CD4-positive, alpha-beta memory T cell (primary cell): ENCODE results near the gene MYH15. TPM values are rescaled to one million over a fixed set of nuclear protein-coding genes. Genes with fewer than 3 reads are reported as not detected.

Source experiments
- CTCF ChIA-PET: fragments of 350-600 bp; sonication (Branson Sonifier 250); formaldehyde crosslinking; loops from one replicate; lab custom pipeline; 2021; ENCODE audit warnings: inconsistent platforms; ENCODE audit not compliant: partially characterized antibody; lab: Charles Lee
- POLR2A ChIA-PET: fragments of 350-600 bp; sonication (Branson Sonifier 250); formaldehyde crosslinking; loops from one replicate; lab custom pipeline; 2021; ENCODE audit not compliant: partially characterized antibody; lab: Charles Lee
- DNase-seq, 5 donors: peaks; one replicate each; pipeline versions ENCODE4 v3.0.0 to v3.0.0-alpha.2; 2020 to 2022; ENCODE audit warnings: mixed read lengths in 1 of 5
- H3K27ac ChIP-seq: one replicate; pipeline ENCODE4 v1.7.0; 2013; ENCODE audit warnings: low read depth, low read length
- H3K27me3 ChIP-seq: 2 replicates; pipeline ENCODE4 v1.7.0; 2013; ENCODE audit warnings: mild to moderate bottlenecking, low read length, moderate library complexity; ENCODE audit not compliant: insufficient read depth
- H3K36me3 ChIP-seq: 2 replicates; pipeline ENCODE4 v1.7.0; 2013; ENCODE audit warnings: mild to moderate bottlenecking, low read length, moderate library complexity; ENCODE audit not compliant: insufficient read depth
- H3K4me1 ChIP-seq: 2 replicates; pipeline ENCODE4 v1.7.0; 2013; ENCODE audit warnings: mild to moderate bottlenecking, low read length, moderate library complexity; ENCODE audit not compliant: insufficient read depth
- H3K4me3 ChIP-seq, 2 donors: one replicate each; pipeline ENCODE4 v1.7.0; 2013; ENCODE audit warnings: low read length in 2 of 2, mild to moderate bottlenecking in 1 of 2
- H3K9me3 ChIP-seq, 2 donors: one replicate each; pipeline ENCODE4 v1.7.0; 2013; ENCODE audit warnings: low read length in 2 of 2, control low read depth in 1 of 2; ENCODE audit not compliant: control insufficient read depth in 1 of 2
- H3K27ac Mint-ChIP-seq, 7 donors: one replicate each; pipeline ENCODE4 v1.8.0; 2020 to 2021; ENCODE audit warnings: mixed read lengths in 7 of 7, mild to moderate bottlenecking in 6 of 7, inconsistent platforms in 3 of 7, moderate library complexity in 3 of 7
- H3K27me3 Mint-ChIP-seq, 2 donors: one replicate each; pipeline ENCODE4 v1.8.0; 2020 to 2021; ENCODE audit warnings: mixed read lengths in 2 of 2
- H3K36me3 Mint-ChIP-seq, 2 donors: one replicate each; pipeline ENCODE4 v1.8.0; 2020 to 2021; ENCODE audit warnings: mixed read lengths in 2 of 2, inconsistent platforms in 1 of 2, mild to moderate bottlenecking in 1 of 2
- H3K4me1 Mint-ChIP-seq, 4 donors: one replicate each; pipeline ENCODE4 v1.8.0; 2020 to 2021; ENCODE audit warnings: mixed read lengths in 4 of 4, mild to moderate bottlenecking in 1 of 4
- H3K4me3 Mint-ChIP-seq, 8 donors: one replicate each; pipeline ENCODE4 v1.8.0; 2020 to 2021; ENCODE audit warnings: mixed read lengths in 8 of 8, mild to moderate bottlenecking in 7 of 8, moderate library complexity in 6 of 8, inconsistent platforms in 3 of 8
- H3K9me3 Mint-ChIP-seq, 8 donors: one replicate each; pipeline ENCODE4 v1.8.0; 2020 to 2021; ENCODE audit warnings: mixed read lengths in 8 of 8, mild to moderate bottlenecking in 5 of 8, inconsistent platforms in 3 of 8, moderate library complexity in 1 of 8
- intact Hi-C: fragments of 100-400 bp; cut with micrococcal nuclease; formaldehyde crosslinking; loops from one replicate; pipeline ENCODE4 v1.15.1; 2023
- polyA plus RNA-seq, 2 donors: library from polyadenylated mRNA; unstranded; fragments of 300-500 nt; fragmentation: Illumina TruSeq; gene quantifications; one replicate each; pipeline ENCODE4 v1.2.3, GENCODE V29; 2021
- total RNA-seq, 2 experiments: library from RNA; stranded (reverse); gene quantifications; one replicate each; pipeline ENCODE4 v1.2.3, GENCODE V29; 2021

MYH15 gene
- total and polyA plus RNA-seq, 4 experiments from 2014 or later, result 0.06 TPM; not detected in 3

DNA sequence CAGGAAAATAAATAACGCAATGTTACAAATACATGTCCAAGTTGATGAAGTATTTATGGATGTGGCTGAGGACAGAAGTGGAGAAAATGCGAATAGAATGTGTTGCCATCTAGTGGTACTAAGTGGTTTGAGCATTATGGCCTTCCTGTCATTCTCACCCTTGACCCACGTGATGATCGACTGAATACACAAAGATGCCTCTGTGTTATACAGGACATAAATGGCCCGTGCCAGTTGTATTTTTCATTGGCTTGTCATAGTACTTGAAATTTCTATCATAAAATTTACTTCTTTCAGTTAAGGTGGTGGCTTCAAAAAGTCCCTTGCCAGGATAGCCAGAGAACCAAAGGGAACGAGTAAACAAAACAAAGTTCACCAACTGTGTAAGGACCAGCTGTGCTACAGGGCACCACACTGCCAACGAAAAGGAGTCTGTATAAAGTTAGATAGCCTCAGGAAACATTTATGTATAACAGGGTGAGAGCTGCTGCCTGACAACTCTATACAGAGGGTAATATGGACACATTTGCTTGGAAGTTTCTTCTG lies 103.7 kb downstream of the MYH15 start:
- Histone ChIP-seq H3K4me1 (no peaks in the 10 kb centered on the region), H3K9me3 (no peaks in the 10 kb centered on the region), H3K4me3 (no peak overlapping the region), H3K36me3 (no peaks in the 10 kb centered on the region), H3K27ac (no peak overlapping the region), H3K27me3 (no peaks in the 10 kb centered on the region)
- H3K9me3 Mint-ChIP-seq, result no peaks in the 10 kb centered on the region
- ChIA-PET POLR2A (no interaction called here), CTCF (interaction anchor here (1.0 to 4.4 kb wide), 14 partner anchors 12 to 731 kb away, joined by 3 to 36 read pairs (median 4); no protein-coding TSS in a partner anchor)
- DNase-seq, result peak in 3 of 5 donors; percentile 24 to 61 (median 48)
- peaks cover 0 to 2% (median 0%) of the 10 kb centered on the region in 4 donors for H3K4me1 Mint-ChIP-seq
- H3K27me3 Mint-ChIP-seq, result no peaks in the 10 kb centered on the region
- no peaks in the 10 kb centered on the region for H3K36me3 Mint-ChIP-seq
- intact Hi-C loops, result loop anchor here (1.0 to 10.0 kb wide), 5 partner anchors 468 to 1172 kb away; no protein-coding TSS in a partner anchor
- H3K4me3 Mint-ChIP-seq, result no peak overlapping the region
- H3K27ac Mint-ChIP-seq, result peak overlapping the region in 1 of 7 donors; percentile 8

GRCh38 chr3:108406063-108406660 lies 104.2 kb downstream of the MYH15 start:
- no peaks in the 10 kb centered on the region for H3K36me3 ChIP-seq
- Mint-ChIP-seq H3K4me3 (no peak overlapping the region), H3K4me1 (peaks cover 0 to 2% (median 0%) of the 10 kb centered on the region in 4 donors), H3K27me3 (no peaks in the 10 kb centered on the region), H3K27ac (no peak overlapping the region), H3K36me3 (no peaks in the 10 kb centered on the region), H3K9me3 (no peaks in the 10 kb centered on the region)
- H3K4me1 ChIP-seq, result no peaks in the 10 kb centered on the region
- intact Hi-C loops, result loop anchor here (1.0 to 10.0 kb wide), 5 partner anchors 468 to 1171 kb away; no protein-coding TSS in a partner anchor
- no peak overlapping the region for H3K4me3 ChIP-seq
- H3K27me3 ChIP-seq, result no peaks in the 10 kb centered on the region
- ChIA-PET POLR2A (interaction anchor here (1.5 kb wide), 1 partner anchor 280 kb away, joined by 3 read pairs; no protein-coding TSS in a partner anchor), CTCF (interaction anchor here (1.0 to 4.6 kb wide), 14 partner anchors 12 to 731 kb away, joined by 3 to 36 read pairs (median 5); partner anchors contain the start of gene IFT57)
- H3K27ac ChIP-seq, result no peak overlapping the region
- DNase-seq, result no peak
- no peaks in the 10 kb centered on the region for H3K9me3 ChIP-seq

- DNase-seq, result no peak
- Histone ChIP-seq H3K9me3 (no peaks in the 10 kb centered on the region), H3K4me3 (no peak overlapping the region), H3K36me3 (no peaks in the 10 kb centered on the region), H3K4me1 (no peaks in the 10 kb centered on the region), H3K27me3 (no peaks in the 10 kb centered on the region), H3K27ac (no peak overlapping the region)
- H3K27ac Mint-ChIP-seq, result no peak overlapping the region
- intact Hi-C loops, result loop anchor here (10.0 kb wide), 1 partner anchor 1170 kb away; no protein-coding TSS in a partner anchor
- H3K27me3 Mint-ChIP-seq, result no peaks in the 10 kb centered on the region
- H3K36me3 Mint-ChIP-seq, result no peaks in the 10 kb centered on the region
- ChIA-PET CTCF (interaction anchor here (0.8 to 4.6 kb wide), 10 partner anchors 10 to 476 kb away, joined by 3 to 36 read pairs (median 5); no protein-coding TSS in a partner anchor), POLR2A (interaction anchor here (1.3 kb wide), 1 partner anchor 312 kb away, joined by 4 read pairs; no protein-coding TSS in a partner anchor)
- H3K9me3 Mint-ChIP-seq, result peaks cover 0 to 4% (median 0%) of the 10 kb centered on the region in 8 donors
- H3K4me1 Mint-ChIP-seq, result peaks cover 0 to 2% (median 0%) of the 10 kb centered on the region in 4 donors
- no peak overlapping the region for H3K4me3 Mint-ChIP-seq
Observed at GRCh38 chr3:108404368-108404767, 106.0 kb downstream of the MYH15 start.

DNA sequence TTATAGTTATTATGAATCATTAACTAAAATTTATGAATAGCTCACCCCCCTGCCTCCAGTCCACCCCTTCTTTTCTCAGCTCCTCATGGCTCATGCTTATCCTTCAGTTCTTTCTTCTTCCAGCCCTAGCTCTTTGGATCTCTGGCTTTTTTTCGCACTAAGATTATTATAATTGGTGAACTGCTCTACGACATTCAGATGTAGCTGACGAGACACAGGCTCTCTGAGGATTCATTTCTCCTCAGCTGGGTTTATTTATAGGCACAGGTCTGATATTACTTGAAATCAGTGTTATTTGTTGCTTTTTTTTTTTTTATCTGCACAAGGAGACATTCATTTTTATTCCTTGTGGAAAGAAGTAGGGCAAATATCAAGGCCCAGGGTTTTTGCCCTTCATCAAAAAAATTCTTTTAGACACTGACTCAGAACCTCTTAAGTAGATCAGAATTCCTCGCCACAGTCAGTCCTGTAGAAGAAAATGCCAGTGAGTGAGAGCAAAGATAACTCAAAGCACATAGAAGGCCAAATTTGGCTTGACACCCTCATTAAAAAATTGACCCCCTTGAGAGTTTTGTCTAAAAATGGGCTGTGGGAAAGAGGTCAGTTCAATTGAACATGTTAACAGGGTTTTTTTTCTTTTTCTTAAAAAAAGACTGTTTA lies 106.6 kb downstream of the MYH15 start:
- Histone ChIP-seq H3K36me3 (no peaks in the 10 kb centered on the region), H3K4me3 (no peak overlapping the region), H3K9me3 (no peaks in the 10 kb centered on the region), H3K27me3 (no peaks in the 10 kb centered on the region), H3K27ac (no peak overlapping the region), H3K4me1 (no peaks in the 10 kb centered on the region)
- no peaks in the 10 kb centered on the region for H3K27me3 Mint-ChIP-seq
- H3K4me1 Mint-ChIP-seq, result peaks cover 0 to 2% (median 0%) of the 10 kb centered on the region in 4 donors
- no peak overlapping the region for H3K27ac Mint-ChIP-seq
- H3K4me3 Mint-ChIP-seq, result no peak overlapping the region
- DNase-seq, result no peak
- ChIA-PET POLR2A (interaction anchor here (1.3 kb wide), 1 partner anchor 311 kb away, joined by 4 read pairs; no protein-coding TSS in a partner anchor), CTCF (interaction anchor here (0.7 to 4.6 kb wide), 10 partner anchors 11 to 1168 kb away, joined by 3 to 36 read pairs (median 4); no protein-coding TSS in a partner anchor)
- H3K36me3 Mint-ChIP-seq, result no peaks in the 10 kb centered on the region
- intact Hi-C loops, result loop anchor here (10.0 kb wide), 1 partner anchor 1169 kb away; no protein-coding TSS in a partner anchor
- peaks cover 0 to 4% (median 0%) of the 10 kb centered on the region in 8 donors for H3K9me3 Mint-ChIP-seq

DNA sequence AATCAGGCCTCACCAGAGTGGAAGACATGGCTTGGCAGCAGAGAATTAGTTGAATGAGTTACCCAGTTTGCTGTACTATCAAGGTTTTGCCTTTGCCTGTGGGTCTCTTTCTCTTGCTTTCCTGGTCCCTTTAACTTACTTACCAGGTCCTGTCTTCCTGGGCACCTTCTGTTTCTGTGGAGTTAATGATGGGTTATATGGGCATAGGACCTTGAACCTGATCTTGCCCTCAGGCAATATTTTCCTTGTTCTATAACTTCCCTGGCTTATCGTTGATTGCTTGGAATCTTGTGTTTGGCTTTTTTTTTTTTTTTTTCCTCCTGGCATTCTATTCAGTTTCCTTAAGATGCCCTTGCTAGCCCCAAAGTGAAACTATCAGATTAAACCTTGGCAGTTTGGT lies 107.2 kb downstream of the MYH15 start:
- Mint-ChIP-seq H3K27me3 (no peaks in the 10 kb centered on the region), H3K27ac (no peak overlapping the region), H3K4me3 (no peak overlapping the region), H3K4me1 (peaks cover 0 to 2% (median 0%) of the 10 kb centered on the region in 4 donors), H3K9me3 (peaks cover 0 to 4% (median 0%) of the 10 kb centered on the region in 8 donors), H3K36me3 (no peaks in the 10 kb centered on the region)
- POLR2A ChIA-PET, result interaction anchor here (1.3 kb wide), 1 partner anchor 310 kb away, joined by 4 read pairs; no protein-coding TSS in a partner anchor
- intact Hi-C loops, result loop anchor here (10.0 kb wide), 1 partner anchor 1168 kb away; no protein-coding TSS in a partner anchor
- no peak for DNase-seq
- H3K27me3 ChIP-seq, result no peaks in the 10 kb centered on the region
- H3K27ac ChIP-seq, result no peak overlapping the region
- no peak overlapping the region for H3K4me3 ChIP-seq
- no peaks in the 10 kb centered on the region for H3K36me3 ChIP-seq
- no peaks in the 10 kb centered on the region for H3K9me3 ChIP-seq
- H3K4me1 ChIP-seq, result no peaks in the 10 kb centered on the region
- CTCF ChIA-PET, result interaction anchor here (0.7 to 4.6 kb wide), 10 partner anchors 10 to 1168 kb away, joined by 3 to 36 read pairs (median 3); no protein-coding TSS in a partner anchor

- POLR2A ChIA-PET, result no interaction called here
- H3K27me3 Mint-ChIP-seq, result no peaks in the 10 kb centered on the region
- intact Hi-C loops, result loop anchor here (10.0 kb wide), 1 partner anchor 1167 kb away; no protein-coding TSS in a partner anchor
Observed at GRCh38 chr3:108401836-108402235, 108.6 kb downstream of the MYH15 start.

More at GRCh38 chr3:108401836-108402235, 108.6 kb downstream of the MYH15 start:
- H3K4me1 Mint-ChIP-seq, result peaks cover 0 to 2% (median 0%) of the 10 kb centered on the region in 4 donors
- no peak overlapping the region for H3K4me3 Mint-ChIP-seq
- H3K9me3 Mint-ChIP-seq, result peaks cover 0 to 4% (median 0%) of the 10 kb centered on the region in 8 donors
- no peaks in the 10 kb centered on the region for H3K27me3 ChIP-seq
- no peaks in the 10 kb centered on the region for H3K36me3 Mint-ChIP-seq
- H3K27ac Mint-ChIP-seq, result no peak overlapping the region
- no peaks in the 10 kb centered on the region for H3K4me1 ChIP-seq
- H3K9me3 ChIP-seq, result no peaks in the 10 kb centered on the region
- no peaks in the 10 kb centered on the region for H3K36me3 ChIP-seq
- H3K4me3 ChIP-seq, result no peak overlapping the region
- CTCF ChIA-PET, result interaction anchor here (0.9 to 4.6 kb wide), 6 partner anchors 9 to 474 kb away, joined by 3 to 23 read pairs (median 3); no protein-coding TSS in a partner anchor
- DNase-seq, result no peak
- H3K27ac ChIP-seq, result no peak overlapping the region
